Stimulated activated CD4-positive, alpha-beta T cell treated with anti-CD3 and anti-CD28 coated beads, TNF-alpha, amount 100 ng/mL, for 4 hours (primary cell): ENCODE measurements around the gene COPZ2.

Experiments
- DNase-seq, 3 experiments: peaks; one replicate each; pipeline ENCODE4 v3.0.0-alpha.2; 2020; ENCODE audit warnings: low read depth in 3 of 3

The COPZ2 gene

GRCh38 chr17:47987240-47987835 is 50.3 kb downstream of the COPZ2 start:
- DNase-seq: no peak

- no peak for DNase-seq
Observed at GRCh38 chr17:47986520-47986919, 51.1 kb downstream of the COPZ2 start.

GRCh38 chr17:47983492-47984223 is 53.9 kb downstream of the COPZ2 start:
- DNase-seq: no peak

- no peak for DNase-seq
Observed at GRCh38 chr17:47982645-47983390, 54.8 kb downstream of the COPZ2 start.

GRCh38 chr17:47982091-47982617 is 55.4 kb downstream of the COPZ2 start:
- no peak for DNase-seq

GRCh38 chr17:47981462-47981861 is 56.1 kb downstream of the COPZ2 start:
- DNase-seq: no peak

- no peak for DNase-seq
Observed at GRCh38 chr17:47980541-47980940, 57.1 kb downstream of the COPZ2 start.

GRCh38 chr17:47978324-47978723 is 59.3 kb downstream of the COPZ2 start:
- peak in 1 of 3 experiments; percentile 18 for DNase-seq
